Liver (tissue), 3 donors: Measurements from ENCODE around the gene IFT57.
"Not testable (repeated sequence)": the region's sequence is repeated elsewhere in the genome, so short reads cannot be mapped to it uniquely, and the experiment has no call there.

Experiments used
- ATF3 ChIP-seq: IDR thresholded peaks from 2 replicates; pipeline ENCODE4 v1.6.1; 2016; ENCODE audit warnings: antibody characterized with exemption
- CTCF ChIP-seq: fragments of 150-350 bp; IDR thresholded peaks from 2 replicates; pipeline ENCODE4 v1.5.1; 2017; ENCODE audit warnings: improper control_type of control experiment, low read depth, low read length; ENCODE audit not compliant: missing input control
- EGR1 ChIP-seq, 2 donors: IDR thresholded peaks; 2 replicates each; pipeline ENCODE4 v1.6.1; 2016 to 2018; ENCODE audit warnings: antibody characterized with exemption in 2 of 2, low read depth in 2 of 2
- FOXA1 ChIP-seq: IDR thresholded peaks from 2 replicates; pipeline ENCODE4 v1.6.1; 2016; ENCODE audit warnings: antibody characterized with exemption
- GABPA ChIP-seq, 2 donors: IDR thresholded peaks in 1 of 2; conservative IDR thresholded peaks in 1 of 2; 2 replicates each; pipeline ENCODE4 v1.6.1; 2016; ENCODE audit warnings: antibody characterized with exemption in 2 of 2, mild to moderate bottlenecking in 1 of 2, moderate library complexity in 1 of 2
- HNF4G ChIP-seq: IDR thresholded peaks from 2 replicates; pipeline ENCODE4 v1.6.1; 2016; ENCODE audit warnings: antibody characterized with exemption
- MAX ChIP-seq: IDR thresholded peaks from 2 replicates; pipeline ENCODE4 v1.6.1; 2016; ENCODE audit warnings: antibody characterized with exemption
- RAD21 ChIP-seq, 2 donors: IDR thresholded peaks; 2 replicates each; pipeline ENCODE4 v1.6.1; 2016; ENCODE audit warnings: antibody characterized with exemption in 2 of 2, mild to moderate bottlenecking in 2 of 2
- SP1 ChIP-seq: IDR thresholded peaks from 2 replicates; pipeline ENCODE4 v1.6.1; 2018; ENCODE audit warnings: antibody characterized with exemption, mild to moderate bottlenecking
- TAF1 ChIP-seq: conservative IDR thresholded peaks from 2 replicates; pipeline ENCODE4 v1.6.1; 2016; ENCODE audit warnings: antibody characterized with exemption, mild to moderate bottlenecking
- YY1 ChIP-seq: IDR thresholded peaks from 2 replicates; pipeline ENCODE4 v1.6.1; 2016; ENCODE audit warnings: antibody characterized with exemption, mild to moderate bottlenecking
- ZBTB33 ChIP-seq: IDR thresholded peaks from 2 replicates; pipeline ENCODE4 v1.6.1; 2016; ENCODE audit warnings: antibody characterized with exemption
- TF ChIP-seq, protein P1 (sequence below): IDR thresholded peaks from 2 replicates; pipeline ENCODE4 v1.6.1; 2016; ENCODE audit warnings: antibody characterized with exemption, mild to moderate bottlenecking
- donor health status: healthy.
- donor health status: healthy.

DNA sequence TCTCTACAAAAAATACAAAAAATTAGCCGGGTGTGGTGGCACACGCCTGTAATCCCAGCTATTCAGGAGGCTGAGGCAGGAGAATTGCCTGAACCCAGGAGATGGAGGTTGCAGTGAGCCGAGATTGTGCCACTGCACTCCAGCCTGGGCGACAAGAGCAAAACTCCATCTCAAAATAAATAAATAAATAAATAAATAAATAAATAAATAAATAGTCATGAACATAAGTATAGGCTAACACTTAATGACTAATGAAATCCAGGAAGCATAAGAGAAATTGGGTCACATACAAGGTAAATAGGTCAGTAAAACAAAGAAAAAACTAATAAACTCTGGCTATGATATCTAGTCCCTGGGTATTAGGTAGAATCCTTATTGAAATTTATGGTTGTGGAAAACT, 66.6 kb downstream of the IFT57 start:
- TF ChIP-seq YY1; CTCF; ZBTB33; TAF1; SP1; RAD21 (IDR thresholded peaks at IDR 0.05); MAX; GABPA (IDR thresholded peaks at IDR 0.05 in 1 of 2, conservative IDR thresholded peaks at IDR 0.05 in 1 of 2); ATF3; FOXA1; HNF4G; EGR1 (IDR thresholded peaks at IDR 0.05; ENCODE audit: low read depth in 2 of 2): not testable (repeated sequence)
- TF ChIP-seq, protein P1, sequence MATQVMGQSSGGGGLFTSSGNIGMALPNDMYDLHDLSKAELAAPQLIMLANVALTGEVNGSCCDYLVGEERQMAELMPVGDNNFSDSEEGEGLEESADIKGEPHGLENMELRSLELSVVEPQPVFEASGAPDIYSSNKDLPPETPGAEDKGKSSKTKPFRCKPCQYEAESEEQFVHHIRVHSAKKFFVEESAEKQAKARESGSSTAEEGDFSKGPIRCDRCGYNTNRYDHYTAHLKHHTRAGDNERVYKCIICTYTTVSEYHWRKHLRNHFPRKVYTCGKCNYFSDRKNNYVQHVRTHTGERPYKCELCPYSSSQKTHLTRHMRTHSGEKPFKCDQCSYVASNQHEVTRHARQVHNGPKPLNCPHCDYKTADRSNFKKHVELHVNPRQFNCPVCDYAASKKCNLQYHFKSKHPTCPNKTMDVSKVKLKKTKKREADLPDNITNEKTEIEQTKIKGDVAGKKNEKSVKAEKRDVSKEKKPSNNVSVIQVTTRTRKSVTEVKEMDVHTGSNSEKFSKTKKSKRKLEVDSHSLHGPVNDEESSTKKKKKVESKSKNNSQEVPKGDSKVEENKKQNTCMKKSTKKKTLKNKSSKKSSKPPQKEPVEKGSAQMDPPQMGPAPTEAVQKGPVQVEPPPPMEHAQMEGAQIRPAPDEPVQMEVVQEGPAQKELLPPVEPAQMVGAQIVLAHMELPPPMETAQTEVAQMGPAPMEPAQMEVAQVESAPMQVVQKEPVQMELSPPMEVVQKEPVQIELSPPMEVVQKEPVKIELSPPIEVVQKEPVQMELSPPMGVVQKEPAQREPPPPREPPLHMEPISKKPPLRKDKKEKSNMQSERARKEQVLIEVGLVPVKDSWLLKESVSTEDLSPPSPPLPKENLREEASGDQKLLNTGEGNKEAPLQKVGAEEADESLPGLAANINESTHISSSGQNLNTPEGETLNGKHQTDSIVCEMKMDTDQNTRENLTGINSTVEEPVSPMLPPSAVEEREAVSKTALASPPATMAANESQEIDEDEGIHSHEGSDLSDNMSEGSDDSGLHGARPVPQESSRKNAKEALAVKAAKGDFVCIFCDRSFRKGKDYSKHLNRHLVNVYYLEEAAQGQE: not testable (repeated sequence)
